LNCaP clone FGC (cell line): Measurements from ENCODE around the gene CCR5.

Experiments
- DNase-seq: peaks from one replicate; pipeline ENCODE4 v3.0.0-alpha.2; 2011; ENCODE audit warnings: low read depth
- H3K4me3 ChIP-seq: 2 replicates; pipeline ENCODE4 v1.5.1; 2011; ENCODE audit warnings: mild to moderate bottlenecking, low read depth, low read length, control low read depth
- CTCF ChIP-seq: IDR thresholded peaks from 2 replicates; pipeline ENCODE4 v1.5.1; 2012; ENCODE audit warnings: mild to moderate bottlenecking; ENCODE audit not compliant: control insufficient read depth, insufficient read depth; ENCODE audit errors: extremely low read depth

The CCR5 gene

GRCh38 chr3:46416125-46416810 lies 45.5 kb downstream of the CCR5 start:
- no peak overlapping the region for H3K4me3 ChIP-seq
- DNase-seq, result no peak
- TF ChIP-seq CTCF, result no peak

- no peak for DNase-seq
- no peak overlapping the region for H3K4me3 ChIP-seq
Measured at GRCh38 chr3:46416811-46417510, 46.2 kb downstream of the CCR5 start.

GRCh38 chr3:46417841-46418611 lies 47.3 kb downstream of the CCR5 start:
- TF ChIP-seq CTCF, result no peak
- H3K4me3 ChIP-seq, result no peak overlapping the region
- no peak for DNase-seq

More at GRCh38 chr3:46416811-46417510, 46.2 kb downstream of the CCR5 start:
- no peak for TF ChIP-seq CTCF

- DNase-seq, result no peak
- TF ChIP-seq CTCF, result no peak
- H3K4me3 ChIP-seq, result no peak overlapping the region
Measured at GRCh38 chr3:46419816-46420215, 49.1 kb downstream of the CCR5 start.

GRCh38 chr3:46420931-46421330 lies 50.2 kb downstream of the CCR5 start:
- no peak overlapping the region for H3K4me3 ChIP-seq

GRCh38 chr3:46422617-46423016 lies 51.9 kb downstream of the CCR5 start:
- H3K4me3 ChIP-seq, result no peak overlapping the region
- DNase-seq, result no peak
- no peak for TF ChIP-seq CTCF

More at GRCh38 chr3:46420931-46421330, 50.2 kb downstream of the CCR5 start:
- DNase-seq, result no peak
- no peak for TF ChIP-seq CTCF
